Thymus (tissue), 14 donors: ENCODE measurements around the gene ICOSLG. TPM values are rescaled to one million over a fixed set of nuclear protein-coding genes. Genes with fewer than 3 reads are reported as not detected.
"Not testable (repeated sequence)": the region's sequence is repeated elsewhere in the genome, so short reads cannot be mapped to it uniquely, and the experiment has no call there.

Source experiments
- DNase-seq, 9 donors: peaks; one replicate each; pipeline ENCODE4 v3.0.0-alpha.2; 2013; ENCODE audit warnings: low spot score in 9 of 9, low read depth in 6 of 9, missing footprints in 1 of 9
- H3K27ac ChIP-seq, 2 donors: one replicate each; pipeline ENCODE4 v1.5.1; 2013; ENCODE audit warnings: control low read depth in 1 of 2, low read depth in 1 of 2, low read length in 1 of 2, mild to moderate bottlenecking in 1 of 2, moderate library complexity in 1 of 2
- H3K27me3 ChIP-seq, 2 donors: one replicate each; pipeline ENCODE4 v1.5.1; 2013; ENCODE audit warnings: low read length in 1 of 2; ENCODE audit not compliant: control insufficient read depth in 2 of 2, insufficient read depth in 1 of 2
- H3K36me3 ChIP-seq, 2 donors: one replicate each; pipeline ENCODE4 v1.5.1; 2013; ENCODE audit warnings: low read length in 1 of 2, mild to moderate bottlenecking in 1 of 2, moderate library complexity in 1 of 2; ENCODE audit not compliant: control insufficient read depth in 2 of 2, insufficient read depth in 2 of 2
- H3K4me1 ChIP-seq, 2 donors: one replicate each; pipeline ENCODE4 v1.5.1; 2013; ENCODE audit warnings: low read length in 2 of 2; ENCODE audit not compliant: control insufficient read depth in 2 of 2, insufficient read depth in 2 of 2
- H3K4me3 ChIP-seq, 2 donors: one replicate each; pipeline ENCODE4 v1.5.1; 2013; ENCODE audit warnings: low read length in 2 of 2, control low read depth in 1 of 2, mild to moderate bottlenecking in 1 of 2
- H3K9me3 ChIP-seq, 2 donors: one replicate each; pipeline ENCODE4 v1.5.1; 2013; ENCODE audit warnings: low read length in 1 of 2, mild to moderate bottlenecking in 1 of 2; ENCODE audit not compliant: control insufficient read depth in 2 of 2, insufficient read depth in 1 of 2
- WGBS: extraction: QIAGEN DNeasy Blood & Tissue Kit; methylation state at CpG from one replicate; pipeline ENCODE4 v1.1.7; 2013; 5-methylcytosine and 5-hydroxymethylcytosine counted together
- long read RNA-seq, 10 donors: transcript quantifications; one replicate each; lab custom pipeline, GENCODE V29; 2026
- polyA plus RNA-seq: library from polyadenylated mRNA; stranded (reverse); fragments of 200-250 nt; gene quantifications from one replicate; pipeline ENCODE4 v1.2.3, GENCODE V29; 2013
- total RNA-seq: library from RNA; stranded (reverse); fragments of 120-200 nt; gene quantifications from one replicate; pipeline ENCODE4 v1.2.4, GENCODE V29; 2013
- donor health status: healthy.

Gene ICOSLG, protein sequence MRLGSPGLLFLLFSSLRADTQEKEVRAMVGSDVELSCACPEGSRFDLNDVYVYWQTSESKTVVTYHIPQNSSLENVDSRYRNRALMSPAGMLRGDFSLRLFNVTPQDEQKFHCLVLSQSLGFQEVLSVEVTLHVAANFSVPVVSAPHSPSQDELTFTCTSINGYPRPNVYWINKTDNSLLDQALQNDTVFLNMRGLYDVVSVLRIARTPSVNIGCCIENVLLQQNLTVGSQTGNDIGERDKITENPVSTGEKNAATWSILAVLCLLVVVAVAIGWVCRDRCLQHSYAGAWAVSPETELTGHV
- total RNA-seq, result 1.1 TPM
- 5.1 TPM for polyA plus RNA-seq
- long read RNA-seq, donor 1, result 0 reads
- long read RNA-seq, donor 2, partial matches to known transcripts, result 18 of 18 reads
- long read RNA-seq, donor 2, other reads (novel, unspliced or antisense), result 0 of 18 reads
- long read RNA-seq, donor 3, result 0 reads
- long read RNA-seq, donor 4, result 0 reads
- long read RNA-seq, donor 5, result 0 reads
- long read RNA-seq, donor 6, result 0 reads
- long read RNA-seq, donor 7, result 0 reads
- long read RNA-seq, donor 8, result 0 reads
- long read RNA-seq, donor 9, result 0 reads
- long read RNA-seq, donor 10, result 0 reads

DNA sequence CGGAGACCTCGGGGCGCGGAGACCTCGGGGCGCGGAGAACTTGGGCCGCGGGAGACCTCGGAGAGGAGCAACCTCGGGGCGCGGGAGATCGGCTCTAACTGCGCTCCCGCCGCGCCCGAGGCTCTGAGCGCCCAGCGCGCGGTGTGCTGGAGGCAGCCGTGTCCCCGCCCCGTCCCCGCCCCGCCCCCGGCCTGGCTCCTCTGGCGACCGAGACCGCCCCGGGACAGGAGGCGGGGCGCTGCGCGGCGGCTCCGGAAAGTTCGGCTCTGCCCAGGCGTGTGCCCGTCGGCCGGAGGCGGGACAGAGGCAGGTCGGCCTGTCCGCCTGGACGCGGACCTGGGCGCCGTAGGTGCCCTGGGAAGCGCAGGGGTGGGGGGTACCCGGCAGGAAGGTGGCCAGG lies at the start of gene ICOSLG:
Gene ICOSLG (minus strand): TSS at position 102 of the 400 bp plus-strand sequence. CDS start 126 bp downstream, outside the sequence.
- not testable (repeated sequence) for H3K9me3 ChIP-seq, H3K27ac ChIP-seq, DNase-seq, H3K4me1 ChIP-seq, H3K36me3 ChIP-seq, H3K27me3 ChIP-seq, H3K4me3 ChIP-seq
- WGBS, result no CpG with 5 or more reads among the region's 53 CpGs

DNA sequence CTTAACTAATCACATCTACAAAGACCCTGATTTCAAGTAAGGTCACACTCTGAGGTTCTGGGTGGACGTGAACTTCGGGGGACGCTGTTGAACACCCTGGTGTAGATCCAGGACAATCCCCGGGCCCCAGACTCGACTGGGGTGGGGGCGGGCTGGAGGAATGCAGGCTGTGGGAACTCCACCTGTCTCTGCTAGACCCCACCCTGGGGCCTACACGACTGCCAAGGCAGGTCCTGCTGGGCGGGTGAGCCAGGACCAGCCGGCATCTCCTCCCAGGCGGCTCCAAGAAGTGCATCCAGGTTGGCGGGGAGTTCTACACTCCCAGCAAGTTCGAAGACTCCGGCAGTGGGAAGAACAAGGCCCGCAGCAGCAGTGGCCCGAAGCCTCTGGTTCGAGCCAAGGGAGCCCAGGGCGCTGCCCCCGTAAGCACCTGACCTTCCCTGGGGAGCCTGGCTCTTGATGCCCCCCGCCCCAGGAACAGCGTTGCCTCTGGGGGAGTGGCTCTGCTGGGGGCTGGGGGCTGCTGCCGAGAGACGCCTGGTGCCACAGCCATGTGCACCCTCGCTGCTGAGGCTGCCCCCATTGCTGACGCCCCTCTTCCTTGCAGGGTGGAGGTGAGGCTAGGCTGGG lies 48.8 kb upstream of the ICOSLG start:
- no peaks in the 10 kb centered on the region for H3K36me3 ChIP-seq
- DNase-seq, result no peak
- H3K27ac ChIP-seq, result no peak overlapping the region
- H3K9me3 ChIP-seq, result no peaks in the 10 kb centered on the region
- H3K4me3 ChIP-seq, result no peak overlapping the region
- H3K27me3 ChIP-seq, result peaks cover 0 to 38% of the 10 kb centered on the region in 2 donors
- 96% methylated on average over 24 of the region's 24 CpGs for WGBS
- no peaks in the 10 kb centered on the region for H3K4me1 ChIP-seq

DNA sequence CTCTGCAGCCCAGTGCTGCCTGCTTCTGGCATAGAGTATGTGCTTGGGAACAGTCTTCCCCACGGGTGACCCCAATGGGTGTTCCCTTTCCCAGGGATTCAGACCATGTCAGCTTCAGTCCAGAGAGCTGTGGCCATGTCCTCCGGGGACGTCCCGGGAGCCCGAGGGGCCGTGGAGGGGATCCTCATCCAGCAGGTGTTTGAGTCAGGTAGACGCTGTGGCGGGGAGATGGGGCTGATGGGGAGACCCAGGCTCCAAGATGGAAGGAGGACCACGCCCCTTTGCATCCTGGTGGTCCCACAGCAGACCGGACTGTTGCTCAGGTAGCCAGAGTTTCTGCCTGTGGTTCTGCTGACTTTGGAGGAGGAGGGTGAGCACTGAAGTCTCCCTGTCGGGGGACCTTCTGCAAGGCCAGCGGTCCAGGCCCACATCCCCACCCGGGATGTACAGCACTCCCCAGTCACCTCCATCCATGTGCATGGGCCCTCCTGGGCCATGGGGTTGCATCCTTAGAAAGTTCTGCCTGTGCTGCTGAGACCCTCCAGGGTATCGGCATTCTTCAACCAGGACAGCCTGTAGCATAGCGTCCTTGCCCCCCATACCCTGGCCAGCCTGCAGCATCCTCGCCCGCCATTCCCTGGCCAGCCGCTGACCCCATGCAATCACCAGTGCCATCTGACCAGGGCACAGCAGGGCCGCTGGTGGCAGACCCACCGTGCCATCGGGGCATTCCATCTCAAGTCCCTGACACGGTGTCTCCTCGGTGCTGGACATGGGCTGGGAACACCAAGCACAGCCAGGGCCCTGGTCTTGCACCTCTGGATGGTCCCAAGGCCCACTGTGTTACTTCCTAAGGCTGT lies 47.7 kb upstream of the ICOSLG start:
- Histone ChIP-seq H3K9me3 (peaks cover 0 to 2% of the 10 kb centered on the region in 2 donors), H3K27ac (no peak overlapping the region), H3K4me1 (no peaks in the 10 kb centered on the region), H3K36me3 (no peaks in the 10 kb centered on the region), H3K27me3 (peaks cover 0 to 47% of the 10 kb centered on the region in 2 donors), H3K4me3 (no peak overlapping the region)
- no peak for DNase-seq
- 98% methylated on average over 23 of the region's 23 CpGs for WGBS

DNA sequence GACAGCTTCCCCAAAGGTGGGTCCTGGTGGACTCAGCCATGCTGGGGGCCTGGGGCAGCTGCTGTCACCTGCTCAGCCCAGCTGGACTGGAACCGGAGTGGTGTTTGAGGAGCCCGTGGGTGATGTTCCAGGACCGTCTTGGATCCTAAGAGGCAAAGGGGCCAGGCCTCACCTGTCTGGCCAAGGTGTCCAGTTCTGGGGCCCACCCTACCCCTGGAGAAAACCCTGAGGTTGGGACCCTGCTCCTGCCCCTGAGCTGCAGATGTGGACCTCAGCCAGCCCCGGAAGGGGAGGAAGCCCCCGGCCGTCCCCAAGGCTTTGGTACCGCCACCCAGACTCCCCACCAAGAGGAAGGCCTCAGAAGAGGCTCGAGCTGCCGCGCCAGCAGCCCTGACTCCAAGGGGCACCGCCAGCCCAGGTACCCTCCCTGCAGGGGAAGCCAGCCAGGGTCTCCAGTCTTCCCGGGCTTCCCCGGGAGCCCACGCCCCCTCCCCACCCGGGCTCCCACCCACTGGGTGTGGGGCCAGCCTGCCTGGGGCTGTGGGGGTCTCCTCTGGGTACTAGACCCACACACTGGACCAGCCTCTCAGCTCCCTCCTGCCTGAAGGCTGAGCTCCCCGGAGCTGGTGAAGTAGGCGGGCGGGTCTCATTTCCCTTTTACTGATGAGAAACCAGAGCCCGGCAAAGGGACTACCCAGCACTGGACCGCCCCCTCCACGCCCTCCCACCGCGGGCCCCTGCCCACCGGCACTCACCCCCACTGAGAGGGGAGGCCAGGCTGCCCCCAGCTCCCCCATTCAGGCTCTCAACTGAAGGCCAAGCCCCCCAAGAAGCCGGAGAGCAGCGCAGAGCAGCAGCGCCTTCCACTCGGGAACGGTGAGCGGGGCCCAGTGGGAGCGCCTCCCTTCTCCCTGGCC lies 46.2 kb upstream of the ICOSLG start:
- DNase-seq, result no peak
- no peaks in the 10 kb centered on the region for H3K36me3 ChIP-seq
- H3K27me3 ChIP-seq, result peaks cover 0 to 52% of the 10 kb centered on the region in 2 donors

DNA sequence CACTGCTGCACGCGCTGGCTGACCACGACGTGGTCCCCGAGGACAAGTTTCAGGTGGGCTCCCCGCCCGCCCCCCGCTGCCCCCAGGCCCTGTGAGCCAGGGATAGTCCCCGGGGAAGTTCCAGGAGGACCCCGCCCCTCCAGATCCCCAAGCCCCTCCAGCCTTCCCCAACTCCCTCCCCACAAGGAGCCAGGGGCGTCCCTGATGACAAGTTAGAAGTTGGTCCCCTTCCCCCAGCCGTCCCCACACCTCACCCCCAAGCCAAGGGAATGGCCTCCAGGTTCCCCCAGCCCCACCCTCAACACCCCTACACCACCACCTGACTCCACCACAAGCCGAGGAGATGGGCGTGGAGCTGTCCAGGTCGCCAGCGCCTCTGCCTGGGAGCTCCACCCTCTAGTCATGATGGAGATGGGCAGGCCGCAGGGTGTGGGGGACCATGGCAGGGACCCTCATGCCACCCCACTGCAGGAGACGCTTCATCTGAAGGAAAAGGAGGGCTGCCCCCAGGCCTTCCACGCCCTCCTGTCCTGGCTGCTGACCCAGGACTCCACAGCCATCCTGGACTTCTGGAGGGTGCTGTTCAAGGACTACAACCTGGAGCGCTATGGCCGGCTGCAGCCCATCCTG lies 45.5 kb upstream of the ICOSLG start:
- WGBS, result 81% methylated on average over 21 of the region's 21 CpGs
- H3K27ac ChIP-seq, result no peak overlapping the region
- H3K4me3 ChIP-seq, result no peak overlapping the region
- no peaks in the 10 kb centered on the region for H3K36me3 ChIP-seq
- H3K4me1 ChIP-seq, result no peaks in the 10 kb centered on the region
- no peak for DNase-seq
- H3K9me3 ChIP-seq, result peaks cover 0 to 2% of the 10 kb centered on the region in 2 donors
- H3K27me3 ChIP-seq, result peaks cover 0 to 52% of the 10 kb centered on the region in 2 donors

More for the DNA sequence above, 46.2 kb upstream of the ICOSLG start:
- Histone ChIP-seq H3K27ac (no peak overlapping the region), H3K4me3 (no peak overlapping the region), H3K9me3 (peaks cover 0 to 2% of the 10 kb centered on the region in 2 donors), H3K4me1 (no peaks in the 10 kb centered on the region)
- 92% methylated on average over 31 of the region's 31 CpGs for WGBS

DNA sequence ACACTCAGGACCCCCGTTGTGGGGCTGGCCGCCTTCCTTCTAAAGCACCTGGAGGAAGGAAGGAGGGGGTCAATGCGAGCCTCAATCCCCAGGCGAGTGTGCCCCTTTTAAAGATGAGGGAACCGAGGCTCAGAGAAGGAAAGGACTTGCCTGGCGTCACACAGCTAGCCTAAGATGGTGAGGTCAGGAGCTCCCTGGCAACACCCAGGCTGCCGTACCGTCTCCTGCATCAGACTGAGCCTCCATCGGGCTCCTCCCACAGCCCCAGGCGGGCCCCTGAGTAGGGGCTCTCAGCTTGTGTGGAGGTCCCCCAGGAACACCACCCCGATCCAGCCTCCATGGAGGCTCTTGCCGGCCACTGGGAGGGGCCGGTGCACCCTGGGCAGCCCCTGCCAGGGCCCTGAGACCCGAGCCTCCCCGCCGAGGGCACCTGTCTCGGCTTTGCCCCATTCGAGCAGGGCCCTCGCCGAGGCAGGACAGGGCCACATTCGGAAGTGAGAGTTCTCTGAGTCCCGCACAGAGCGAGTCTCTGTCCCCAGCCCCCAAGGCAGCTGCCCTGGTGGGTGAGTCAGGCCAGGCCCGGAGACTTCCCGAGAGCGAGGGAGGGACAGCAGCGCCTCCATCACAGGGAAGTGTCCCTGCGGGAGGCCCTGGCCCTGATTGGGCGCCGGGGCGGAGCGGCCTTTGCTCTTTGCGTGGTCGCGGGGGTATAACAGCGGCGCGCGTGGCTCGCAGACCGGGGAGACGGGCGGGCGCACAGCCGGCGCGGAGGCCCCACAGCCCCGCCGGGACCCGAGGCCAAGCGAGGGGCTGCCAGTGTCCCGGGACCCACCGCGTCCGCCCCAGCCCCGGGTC lies 44.6 kb upstream of the ICOSLG start, which contains the start of gene AIRE:
Gene AIRE (plus strand): TSS at position 739 of the 855 bp plus-strand sequence. CDS start 131 bp downstream, outside the sequence.
- no peaks in the 10 kb centered on the region for H3K4me1 ChIP-seq
- no peak for DNase-seq
- H3K27ac ChIP-seq, result no peak within 1 kb of the TSS
- H3K4me3 ChIP-seq, result no peak within 1 kb of the TSS
- peaks cover 0 to 52% of the 10 kb centered on the region in 2 donors for H3K27me3 ChIP-seq
- H3K36me3 ChIP-seq, result no peaks in the 10 kb centered on the region
- peaks cover 0 to 2% of the 10 kb centered on the region in 2 donors for H3K9me3 ChIP-seq
- whole genome bisulfite sequencing, result 67% methylated on average over 56 of the region's 56 CpGs

DNA sequence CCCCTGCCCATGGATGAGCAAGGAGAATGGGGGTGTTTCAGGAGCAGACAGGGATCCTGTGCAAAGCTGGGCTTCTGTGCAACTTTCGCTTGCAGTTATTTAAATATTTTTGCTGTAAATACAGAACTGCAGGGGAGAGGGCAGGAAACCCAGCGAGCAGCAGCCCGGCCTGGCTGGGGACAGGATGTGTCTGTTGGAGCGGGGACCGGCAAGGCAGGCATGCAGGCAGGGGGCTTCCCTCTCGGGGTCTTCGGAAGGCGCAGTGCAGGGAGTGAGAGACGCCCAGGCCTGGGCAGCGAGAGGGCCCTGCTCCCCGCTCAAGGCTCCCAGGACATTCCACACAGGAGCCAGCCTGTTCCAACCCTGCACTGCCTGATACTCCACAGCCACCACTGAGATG lies 43.2 kb upstream of the ICOSLG start:
- Histone ChIP-seq H3K4me3 (no peak overlapping the region), H3K4me1 (no peaks in the 10 kb centered on the region), H3K27me3 (peaks cover 0 to 54% of the 10 kb centered on the region in 2 donors), H3K36me3 (no peaks in the 10 kb centered on the region), H3K27ac (no peak overlapping the region), H3K9me3 (peaks cover 0 to 2% of the 10 kb centered on the region in 2 donors)
- DNase-seq, result no peak
- 36% methylated on average over 11 of the region's 11 CpGs for WGBS
